H54 (cell line): ENCODE measurements around the gene PTPRG.

Source experiments
- DNase-seq: peaks from one replicate; pipeline ENCODE4 v3.0.0; 2011; ENCODE audit warnings: low spot score, mixed read lengths; ENCODE audit not compliant: insufficient read length
- FAIRE-seq: peaks from 3 replicates; lab custom pipeline; 2011; peaks lifted over from hg19 to GRCh38; lab: Jason Lieb, UNC
- POLR2A ChIP-seq: IDR thresholded peaks from 2 replicates; pipeline ENCODE4 v1.6.1; 2011; ENCODE audit warnings: low read depth, mild to moderate bottlenecking, low read length

PTPRG gene

DNA sequence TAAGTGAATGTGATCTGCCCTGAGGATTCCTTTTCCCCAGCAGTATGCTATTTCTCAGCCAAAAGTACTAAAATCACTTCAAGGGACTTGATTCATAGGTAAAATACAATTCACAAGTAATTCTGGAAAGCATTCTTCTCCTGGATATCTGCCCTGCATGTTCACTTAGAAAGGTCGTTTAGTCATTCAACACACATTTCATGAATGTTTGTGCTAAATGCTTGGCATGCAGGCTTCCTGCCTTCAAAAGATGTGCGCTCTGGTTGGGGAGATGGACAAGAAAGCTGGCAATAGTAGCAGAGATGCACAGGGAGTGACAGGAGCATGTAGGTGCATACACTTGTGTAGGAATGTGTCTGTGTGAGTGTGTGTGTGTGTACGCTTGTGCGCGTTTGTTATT, 360.7 kb downstream of the PTPRG start:
- FAIRE-seq: no peak

DNA sequence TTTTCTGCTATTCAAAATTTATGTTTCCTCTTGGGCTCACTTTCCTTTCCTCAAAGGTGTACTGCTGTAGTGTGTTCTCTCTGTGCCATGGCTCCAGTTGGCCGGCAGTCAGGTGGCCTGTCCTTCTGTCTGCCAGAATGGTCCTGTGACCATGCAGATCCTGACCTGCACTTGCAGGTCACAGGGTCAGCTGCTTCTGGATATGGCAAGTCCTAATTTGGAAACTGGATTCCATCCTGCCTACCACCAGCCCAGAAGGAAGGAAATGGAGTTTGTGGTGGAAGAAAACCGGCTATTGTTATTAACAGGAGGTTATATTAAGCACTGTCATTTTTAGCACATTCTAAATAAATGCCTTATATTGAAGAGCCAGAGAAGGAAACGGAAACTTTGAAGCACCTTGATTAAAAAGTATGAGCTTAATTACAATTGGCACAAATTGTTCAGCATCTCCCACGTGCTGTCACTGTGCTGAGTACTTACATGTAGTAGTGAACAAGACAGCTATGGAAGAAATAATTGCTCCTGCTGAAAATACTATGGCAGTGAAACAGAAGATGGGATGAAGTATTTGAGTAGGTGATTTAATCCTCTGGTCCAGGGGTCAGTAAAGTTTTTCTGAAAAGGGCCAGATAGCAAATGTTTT, 362.8 kb downstream of the PTPRG start:
- FAIRE-seq (no peak), DNase-seq (no peak)
- no peak for TF ChIP-seq POLR2A

More for the DNA sequence above, 360.7 kb downstream of the PTPRG start:
- TF ChIP-seq POLR2A: no peak
- no peak for DNase-seq

DNA sequence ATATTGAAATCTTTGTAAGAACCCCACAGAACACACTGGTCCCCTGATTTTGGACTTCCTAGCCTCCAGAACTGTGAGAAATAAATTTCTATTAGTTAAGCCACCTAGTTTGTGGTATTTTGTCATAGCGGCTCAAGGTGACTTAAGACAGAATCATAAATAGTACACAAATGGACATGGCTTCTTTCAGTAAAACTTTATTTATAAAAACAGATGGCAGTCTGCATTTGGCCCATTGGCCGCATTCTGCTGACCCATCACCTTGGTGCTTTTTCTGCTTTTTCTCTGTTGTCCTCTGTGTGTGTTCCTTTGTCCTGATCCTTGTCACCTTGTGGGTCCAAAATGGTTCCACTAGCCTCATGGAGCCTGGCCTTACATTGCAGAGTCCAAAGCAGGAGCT, 363.6 kb downstream of the PTPRG start:
- TF ChIP-seq POLR2A: no peak
- DNase-seq (no peak), FAIRE-seq (no peak)

DNA sequence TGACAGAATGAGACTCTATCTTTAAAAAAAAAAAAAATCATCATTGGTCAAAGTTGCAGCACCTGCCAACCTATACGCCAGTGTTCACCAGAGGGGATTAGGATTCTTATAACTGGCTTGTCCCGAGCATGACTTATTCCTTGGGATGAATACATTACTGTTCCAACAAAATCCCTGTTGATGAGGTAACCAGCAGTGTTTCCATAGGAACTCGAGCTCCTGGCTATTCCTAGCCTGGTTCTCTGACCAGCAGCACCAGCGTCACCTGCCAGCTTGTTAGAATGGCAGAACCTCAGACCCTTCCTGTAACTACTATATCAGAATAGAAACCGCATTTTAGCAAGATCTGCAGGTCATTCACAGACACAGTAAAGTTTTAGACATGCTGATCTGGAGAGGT, 364.4 kb downstream of the PTPRG start:
- DNase-seq (no peak), FAIRE-seq (no peak)
- TF ChIP-seq POLR2A: no peak

DNA sequence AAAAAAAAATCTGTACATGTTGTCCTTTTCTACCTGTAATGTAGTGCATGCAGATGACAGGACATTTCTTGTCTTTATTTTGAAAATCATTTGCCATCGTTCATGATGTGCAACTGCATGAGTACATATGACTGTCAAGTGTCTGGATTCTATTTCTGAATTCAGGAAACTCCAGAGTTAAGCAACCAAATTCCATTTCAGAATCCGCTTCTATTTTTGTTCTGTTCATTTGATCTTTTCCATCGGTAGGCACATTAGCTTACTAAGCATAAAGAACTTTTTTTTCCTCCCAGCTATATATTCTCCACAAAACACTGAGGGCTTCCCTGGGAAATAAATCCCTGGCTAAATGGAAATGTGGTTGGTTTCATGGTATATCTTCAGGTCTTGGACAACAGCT, 365.6 kb downstream of the PTPRG start:
- FAIRE-seq (no peak), DNase-seq (no peak)

DNA sequence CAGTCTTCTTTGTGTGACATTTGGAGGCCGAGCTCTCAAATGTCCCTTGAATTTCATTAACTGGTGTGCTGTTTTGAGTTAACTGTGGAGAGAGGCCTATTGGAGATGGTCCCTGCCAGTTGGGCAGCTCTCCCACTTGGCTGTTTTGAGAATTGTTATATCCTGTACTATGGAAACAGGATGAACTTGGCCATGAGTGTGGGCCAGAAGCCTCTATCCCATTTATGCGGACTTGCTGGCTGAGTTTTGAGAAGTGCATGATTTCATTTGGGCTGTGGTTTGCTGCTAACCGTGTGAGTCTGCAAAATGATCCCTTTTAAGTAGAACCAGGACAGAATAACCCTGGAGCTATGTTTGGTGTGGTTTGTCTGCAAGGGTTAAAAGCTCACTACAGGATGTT, 366.0 kb downstream of the PTPRG start:
- DNase-seq: no peak
- TF ChIP-seq POLR2A: no peak
- FAIRE-seq: no peak

More for the DNA sequence above, 365.6 kb downstream of the PTPRG start:
- TF ChIP-seq POLR2A: no peak

DNA sequence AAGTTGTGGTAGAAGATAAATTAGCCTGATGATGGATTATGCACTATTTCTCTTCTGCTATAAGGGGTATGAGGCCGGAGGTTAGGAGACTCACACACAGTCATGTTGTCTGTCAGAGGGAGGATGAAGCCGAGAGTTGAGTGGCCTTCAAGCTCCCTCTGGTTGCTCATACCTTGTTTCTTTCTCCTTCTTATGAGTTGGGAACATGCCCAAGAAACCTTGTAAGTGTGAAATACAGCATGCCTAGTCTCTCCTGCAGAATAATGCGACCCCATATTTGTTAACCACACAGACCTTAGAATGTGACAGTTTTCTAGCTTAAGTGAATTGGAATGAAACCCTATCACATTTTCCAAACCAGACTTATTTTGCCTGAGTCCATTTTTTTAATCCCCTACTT, 366.7 kb downstream of the PTPRG start:
- no peak for TF ChIP-seq POLR2A

DNA sequence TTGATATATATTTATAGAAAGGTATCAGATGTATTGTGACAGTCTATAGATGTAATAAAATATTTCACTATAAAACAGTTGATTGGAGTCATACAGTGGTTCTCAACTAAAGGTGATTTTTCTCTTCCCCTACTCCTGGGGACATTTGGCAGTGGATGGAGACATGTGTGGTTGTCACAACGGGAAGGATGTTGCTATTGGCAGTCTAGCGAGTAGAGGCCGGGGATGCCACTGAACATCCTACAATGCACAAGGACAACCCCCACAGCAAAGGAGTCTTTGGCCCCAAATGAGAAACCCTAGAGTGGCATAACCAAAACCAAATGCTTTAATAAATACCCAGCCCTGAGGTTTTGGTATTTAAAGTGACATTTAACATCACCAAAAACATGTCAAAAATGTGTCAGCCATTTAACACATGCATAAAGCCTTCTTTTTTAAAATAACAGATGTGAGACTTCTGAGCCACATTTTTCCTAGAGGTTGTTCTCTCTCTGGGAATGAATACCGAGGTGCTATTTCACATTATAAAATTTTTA, 367.5 kb downstream of the PTPRG start:
- FAIRE-seq: no peak

More for the DNA sequence above, 366.7 kb downstream of the PTPRG start:
- FAIRE-seq: no peak
- no peak for DNase-seq

DNA sequence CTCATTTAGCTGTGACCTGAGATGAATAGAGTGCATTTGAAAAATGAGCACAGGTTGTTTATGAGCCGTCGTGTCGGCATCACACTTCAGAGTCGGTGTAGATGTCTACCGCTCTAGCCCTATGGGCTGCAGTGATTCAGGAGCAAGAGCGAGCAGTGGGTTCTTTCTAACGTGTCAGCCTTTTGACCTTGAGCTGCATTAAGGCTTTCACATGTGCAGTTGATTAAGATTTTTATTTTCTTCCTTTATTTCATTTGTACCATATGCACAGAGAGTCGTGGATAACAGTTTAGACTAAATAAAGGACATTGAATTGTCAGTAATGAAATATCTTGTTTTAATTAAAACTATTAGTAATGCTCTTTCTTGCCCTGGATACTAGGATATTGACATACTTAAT, 368.2 kb downstream of the PTPRG start:
- no peak for FAIRE-seq
- no peak for TF ChIP-seq POLR2A
- no peak for DNase-seq

More for the DNA sequence above, 367.5 kb downstream of the PTPRG start:
- no peak for DNase-seq
- TF ChIP-seq POLR2A: no peak

DNA sequence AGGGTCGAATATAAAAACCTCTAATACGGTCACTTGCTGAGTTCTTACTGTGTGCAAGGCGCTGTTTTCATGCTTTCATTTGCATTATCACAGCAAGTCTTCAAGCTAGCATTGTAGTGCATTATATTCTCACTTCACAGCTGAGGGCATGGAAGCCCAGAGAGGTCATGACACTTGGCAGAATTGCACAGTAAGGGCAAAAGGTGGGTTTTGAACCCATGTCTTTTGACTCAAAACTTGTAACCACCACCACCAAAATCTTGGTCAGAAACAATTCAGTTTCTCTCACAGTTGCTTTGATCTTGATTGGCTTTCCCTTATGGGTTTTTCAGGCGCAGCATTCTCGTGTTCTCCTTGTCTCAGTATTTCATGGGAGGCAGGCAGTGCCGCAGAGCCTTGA, 371.1 kb downstream of the PTPRG start:
- no peak for DNase-seq
- FAIRE-seq: no peak
- no peak for TF ChIP-seq POLR2A

DNA sequence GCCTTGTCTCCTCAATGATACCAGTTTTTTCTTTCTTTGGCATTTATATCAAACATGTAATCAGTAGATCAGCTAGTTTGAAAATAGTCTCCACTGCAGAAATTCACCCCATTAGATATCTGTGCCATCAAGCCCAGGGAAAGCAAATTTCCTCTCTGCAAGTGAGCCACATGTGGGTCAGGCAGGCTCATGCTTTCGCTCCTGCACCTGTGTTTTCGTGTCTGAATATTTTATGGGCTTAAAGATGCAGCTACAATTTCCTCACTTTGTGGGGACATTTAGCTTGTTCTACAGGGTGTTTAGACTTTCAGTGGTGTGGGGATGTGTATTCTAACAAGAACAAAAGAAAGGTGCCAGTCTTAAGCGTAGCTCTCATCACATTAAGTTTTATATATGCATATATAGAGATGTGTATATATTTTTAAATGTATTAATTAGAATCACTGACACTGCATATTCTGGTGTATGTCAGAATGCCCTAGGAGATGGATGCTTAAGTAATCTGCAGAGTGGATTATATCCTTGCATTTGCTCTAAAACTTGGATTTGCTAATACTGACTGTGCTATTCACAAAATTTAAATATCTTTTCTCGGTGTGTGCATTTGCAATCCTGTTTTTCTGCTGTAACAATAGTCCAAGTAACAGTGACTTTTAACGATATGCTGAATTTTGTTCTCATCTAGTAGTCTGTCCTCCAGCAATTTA, 372.6 kb downstream of the PTPRG start:
- no peak for FAIRE-seq
- no peak for DNase-seq
- no peak for TF ChIP-seq POLR2A

DNA sequence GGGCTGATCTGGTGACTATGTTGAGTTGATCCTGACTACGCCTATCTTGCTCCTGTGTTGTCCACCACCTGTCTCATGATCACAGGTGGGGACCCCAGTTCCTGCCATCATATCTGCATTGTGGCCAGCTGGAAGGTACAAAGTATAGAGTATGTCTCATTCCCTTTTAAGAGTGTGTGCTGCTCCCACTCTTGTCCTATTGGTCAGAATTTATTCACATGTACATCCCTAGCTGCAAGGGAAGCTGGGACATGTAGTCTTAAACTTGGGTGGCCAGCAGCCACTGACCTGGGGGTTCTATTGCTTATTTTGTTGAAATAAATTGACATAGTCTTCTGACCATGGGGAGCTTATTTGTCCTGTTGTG, 373.1 kb downstream of the PTPRG start:
- DNase-seq (no peak), FAIRE-seq (no peak)
- TF ChIP-seq POLR2A: no peak

DNA sequence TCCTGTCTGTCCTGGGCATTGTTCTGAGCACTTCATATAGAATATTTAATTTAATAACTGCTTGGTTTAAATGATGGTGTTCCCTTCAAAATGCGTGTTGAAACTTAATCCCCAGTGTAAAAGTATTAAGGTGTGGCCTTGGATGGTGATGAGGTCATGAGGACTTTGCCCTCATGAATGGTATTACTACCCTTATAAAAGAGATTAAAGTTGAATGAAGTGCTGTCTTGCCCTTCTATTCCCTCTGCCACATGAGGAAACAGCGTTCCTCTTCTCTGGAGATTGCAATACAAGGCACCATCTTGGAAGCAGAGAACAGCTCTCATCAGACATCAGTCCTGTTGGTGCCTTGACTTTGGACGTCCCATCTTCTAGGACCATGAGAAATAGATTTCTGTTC, 374.4 kb downstream of the PTPRG start:
- FAIRE-seq (no peak), DNase-seq (no peak)
- no peak for TF ChIP-seq POLR2A

DNA sequence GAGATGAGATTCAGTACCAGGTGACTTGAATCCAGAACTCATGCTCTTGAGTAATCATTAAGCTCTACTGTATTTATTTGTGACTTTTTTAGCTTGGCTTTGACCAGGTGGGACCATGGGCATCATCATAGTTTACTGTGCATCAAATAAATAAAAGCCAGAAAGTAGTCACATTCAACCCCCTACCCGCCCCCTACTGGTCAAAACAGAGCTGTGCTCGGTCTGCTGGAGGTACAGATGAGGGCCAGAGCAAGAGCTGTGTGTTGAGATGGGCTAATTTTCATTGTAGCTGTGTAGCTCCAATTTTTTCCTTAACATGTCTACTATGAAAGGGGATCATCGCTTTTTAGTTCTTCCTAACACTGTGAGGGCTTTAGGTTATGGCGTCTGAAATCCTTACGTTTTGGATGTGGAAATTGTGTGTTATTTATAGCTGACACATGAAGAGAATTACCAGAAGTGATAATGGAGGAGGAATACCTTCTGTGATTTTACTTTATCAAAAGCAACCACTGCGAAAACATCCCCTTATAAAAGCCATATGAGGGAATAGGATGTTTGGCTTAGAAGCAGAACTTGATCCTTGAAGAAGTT, 375.1 kb downstream of the PTPRG start:
- no peak for FAIRE-seq
- peak; percentile 7 for DNase-seq
- TF ChIP-seq POLR2A: no peak

DNA sequence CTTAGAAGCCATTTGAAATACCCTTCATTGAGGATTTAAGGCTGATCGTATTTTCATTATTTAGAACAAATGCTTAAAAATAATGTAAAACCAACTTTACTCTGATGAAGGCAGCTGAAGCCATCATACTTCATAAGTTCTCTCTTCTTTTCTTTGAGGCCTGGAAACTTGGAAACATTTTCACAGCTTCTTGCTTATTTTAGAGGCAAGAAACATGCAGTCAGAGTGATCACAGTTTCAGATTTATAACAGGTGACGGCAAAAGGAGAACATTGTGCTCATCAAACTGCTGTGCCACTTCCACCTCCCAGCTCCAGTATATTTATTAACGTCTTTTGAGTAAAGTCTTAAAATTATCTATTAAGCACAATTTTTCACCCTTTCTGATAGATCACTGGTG, 376.1 kb downstream of the PTPRG start:
- no peak for DNase-seq
- no peak for TF ChIP-seq POLR2A
- no peak for FAIRE-seq
